Stimulated activated naive B cell treated with anti-CD40 and anti-IgM and Interleukin-4, amounts not matched to agents 10 μg/mL and 1 μg/mL and 100 μg/mL, for 72 hours (primary cell): ENCODE data around the gene TRIM44.
A peak's percentile ranks its signal among the peaks of the same experiment; 100 is the strongest.

Experiments used
- ATAC-seq, 2 donors: fragments of 150-1000 bp; cut with Tn5 transposase; replicated peaks; 2 replicates each; pipeline ENCODE4 v1.10.0; 2021; ENCODE audit warnings: moderate library complexity in 1 of 2
- DNase-seq: peaks from one replicate; pipeline ENCODE4 v3.0.0; 2021
- H3K27ac Mint-ChIP-seq: one replicate; pipeline ENCODE4 v1.8.0; 2022; ENCODE audit warnings: mild to moderate bottlenecking, mixed read lengths
- H3K27me3 Mint-ChIP-seq, 2 donors: one replicate each; pipeline ENCODE4 v1.8.0; 2022; ENCODE audit warnings: mixed read lengths in 2 of 2
- H3K36me3 Mint-ChIP-seq, 2 donors: one replicate each; pipeline ENCODE4 v1.8.0; 2022; ENCODE audit warnings: mixed read lengths in 2 of 2, mild to moderate bottlenecking in 1 of 2
- H3K4me1 Mint-ChIP-seq, 2 donors: one replicate each; pipeline ENCODE4 v1.8.0; 2022; ENCODE audit warnings: mixed read lengths in 2 of 2, mild to moderate bottlenecking in 1 of 2
- H3K4me3 Mint-ChIP-seq, 2 donors: one replicate each; pipeline ENCODE4 v1.8.0; 2022; ENCODE audit warnings: mild to moderate bottlenecking in 2 of 2, mixed read lengths in 2 of 2, moderate library complexity in 1 of 2
- H3K9me3 Mint-ChIP-seq, 2 donors: one replicate each; pipeline ENCODE4 v1.8.0; 2022; ENCODE audit warnings: mixed read lengths in 2 of 2, mild to moderate bottlenecking in 1 of 2

The TRIM44 gene

GRCh38 chr11:35727140-35727539 lies 64.6 kb downstream of the TRIM44 start:
- Mint-ChIP-seq H3K4me3 (no peak overlapping the region), H3K27ac (no peak overlapping the region), H3K36me3 (peaks cover 37 to 62% of the 10 kb centered on the region in 2 donors), H3K9me3 (peaks cover 2 to 13% of the 10 kb centered on the region in 2 donors), H3K4me1 (peaks cover 16 to 29% of the 10 kb centered on the region in 2 donors), H3K27me3 (no peaks in the 10 kb centered on the region)
- no peak for ATAC-seq
- DNase-seq = no peak

GRCh38 chr11:35730254-35730653 lies 67.7 kb downstream of the TRIM44 start:
- H3K4me1 Mint-ChIP-seq = peaks cover 6 to 12% of the 10 kb centered on the region in 2 donors
- H3K27ac Mint-ChIP-seq = no peak overlapping the region
- no peaks in the 10 kb centered on the region for H3K27me3 Mint-ChIP-seq
- H3K36me3 Mint-ChIP-seq = peaks cover 49 to 73% of the 10 kb centered on the region in 2 donors
- H3K4me3 Mint-ChIP-seq = no peak overlapping the region
- H3K9me3 Mint-ChIP-seq = peaks cover 6 to 12% of the 10 kb centered on the region in 2 donors
- no peak for DNase-seq
- no peak for ATAC-seq

GRCh38 chr11:35734669-35735410 lies 72.3 kb downstream of the TRIM44 start:
- DNase-seq = no peak
- peaks cover 48 to 70% of the 10 kb centered on the region in 2 donors for H3K36me3 Mint-ChIP-seq
- no peak for ATAC-seq
- H3K27me3 Mint-ChIP-seq = no peaks in the 10 kb centered on the region
- H3K4me1 Mint-ChIP-seq = peaks cover 9 to 10% of the 10 kb centered on the region in 2 donors
- H3K4me3 Mint-ChIP-seq = no peak overlapping the region
- no peak overlapping the region for H3K27ac Mint-ChIP-seq
- peaks cover 6 to 8% of the 10 kb centered on the region in 2 donors for H3K9me3 Mint-ChIP-seq

GRCh38 chr11:35735411-35735810 lies 72.8 kb downstream of the TRIM44 start:
- Mint-ChIP-seq H3K4me1 (peaks cover 9 to 16% of the 10 kb centered on the region in 2 donors), H3K36me3 (peaks cover 42 to 69% of the 10 kb centered on the region in 2 donors), H3K4me3 (no peak overlapping the region), H3K27me3 (no peaks in the 10 kb centered on the region), H3K27ac (no peak overlapping the region), H3K9me3 (peaks cover 3 to 4% of the 10 kb centered on the region in 2 donors)
- no peak for ATAC-seq
- DNase-seq = no peak

- Mint-ChIP-seq H3K9me3 (peaks cover 3 to 4% of the 10 kb centered on the region in 2 donors), H3K4me3 (no peak overlapping the region), H3K36me3 (peaks cover 44 to 73% of the 10 kb centered on the region in 2 donors), H3K27me3 (no peaks in the 10 kb centered on the region), H3K4me1 (peaks cover 10 to 16% of the 10 kb centered on the region in 2 donors), H3K27ac (no peak overlapping the region)
- DNase-seq = no peak
- ATAC-seq = no peak
These were observed 73.3 kb downstream of the TRIM44 start for GRCh38 chr11:35735903-35736302.

GRCh38 chr11:35736952-35737351 lies 74.4 kb downstream of the TRIM44 start:
- peaks cover 3 to 4% of the 10 kb centered on the region in 2 donors for H3K9me3 Mint-ChIP-seq
- H3K27ac Mint-ChIP-seq = no peak overlapping the region
- ATAC-seq (no peak), DNase-seq (no peak)
- peaks cover 12 to 16% of the 10 kb centered on the region in 2 donors for H3K4me1 Mint-ChIP-seq
- H3K27me3 Mint-ChIP-seq = no peaks in the 10 kb centered on the region
- H3K36me3 Mint-ChIP-seq = peaks cover 50 to 76% of the 10 kb centered on the region in 2 donors
- H3K4me3 Mint-ChIP-seq = no peak overlapping the region

- Mint-ChIP-seq H3K27me3 (no peaks in the 10 kb centered on the region), H3K9me3 (no peaks in the 10 kb centered on the region), H3K36me3 (peaks cover 54 to 72% of the 10 kb centered on the region in 2 donors), H3K4me3 (no peak overlapping the region), H3K27ac (no peak overlapping the region), H3K4me1 (peaks cover 8 to 18% of the 10 kb centered on the region in 2 donors)
- ATAC-seq (no peak), DNase-seq (no peak)
These were observed 77.7 kb downstream of the TRIM44 start for GRCh38 chr11:35740061-35740799.

GRCh38 chr11:35742707-35743454 lies 80.3 kb downstream of the TRIM44 start:
- peaks cover 0 to 2% of the 10 kb centered on the region in 2 donors for H3K9me3 Mint-ChIP-seq
- H3K27me3 Mint-ChIP-seq = no peaks in the 10 kb centered on the region
- H3K36me3 Mint-ChIP-seq = peaks cover 52 to 71% of the 10 kb centered on the region in 2 donors
- no peak overlapping the region for H3K27ac Mint-ChIP-seq
- peaks cover 9 to 34% of the 10 kb centered on the region in 2 donors for H3K4me1 Mint-ChIP-seq
- no peak overlapping the region for H3K4me3 Mint-ChIP-seq
- ATAC-seq = no peak
- DNase-seq = no peak

GRCh38 chr11:35746356-35747153 lies 84.0 kb downstream of the TRIM44 start:
- Mint-ChIP-seq H3K36me3 (peaks cover 40 to 63% of the 10 kb centered on the region in 2 donors), H3K4me1 (peaks cover 7 to 48% of the 10 kb centered on the region in 2 donors), H3K27ac (peak overlapping the region; percentile 37), H3K9me3 (peaks cover 0 to 2% of the 10 kb centered on the region in 2 donors), H3K27me3 (no peaks in the 10 kb centered on the region), H3K4me3 (no peak overlapping the region)
- peak in 1 of 2 donors; percentile 55 for ATAC-seq
- DNase-seq = no peak

GRCh38 chr11:35747668-35748067 lies 85.1 kb downstream of the TRIM44 start:
- peaks cover 0 to 2% of the 10 kb centered on the region in 2 donors for H3K9me3 Mint-ChIP-seq
- no peaks in the 10 kb centered on the region for H3K27me3 Mint-ChIP-seq
- no peak overlapping the region for H3K4me3 Mint-ChIP-seq
- H3K27ac Mint-ChIP-seq = no peak overlapping the region
- peaks cover 8 to 58% of the 10 kb centered on the region in 2 donors for H3K4me1 Mint-ChIP-seq
- ATAC-seq (no peak), DNase-seq (no peak)
- peaks cover 41 to 72% of the 10 kb centered on the region in 2 donors for H3K36me3 Mint-ChIP-seq

- H3K27ac Mint-ChIP-seq = no peak overlapping the region
- H3K27me3 Mint-ChIP-seq = no peaks in the 10 kb centered on the region
- H3K4me3 Mint-ChIP-seq = no peak overlapping the region
- peaks cover 35 to 72% of the 10 kb centered on the region in 2 donors for H3K36me3 Mint-ChIP-seq
- no peak for ATAC-seq
- H3K4me1 Mint-ChIP-seq = peaks cover 8 to 60% of the 10 kb centered on the region in 2 donors
- no peak for DNase-seq
- peaks cover 0 to 2% of the 10 kb centered on the region in 2 donors for H3K9me3 Mint-ChIP-seq
These were observed 86.1 kb downstream of the TRIM44 start for GRCh38 chr11:35748644-35749043.

- Mint-ChIP-seq H3K27me3 (no peaks in the 10 kb centered on the region), H3K4me3 (no peak overlapping the region), H3K36me3 (peaks cover 36 to 75% of the 10 kb centered on the region in 2 donors), H3K4me1 (peaks cover 8 to 51% of the 10 kb centered on the region in 2 donors), H3K9me3 (peaks cover 3 to 4% of the 10 kb centered on the region in 2 donors), H3K27ac (no peak overlapping the region)
- ATAC-seq (no peak), DNase-seq (no peak)
These were observed 87.7 kb downstream of the TRIM44 start for GRCh38 chr11:35750315-35750714.

GRCh38 chr11:35750981-35751663 lies 88.5 kb downstream of the TRIM44 start:
- H3K4me3 Mint-ChIP-seq = no peak overlapping the region
- DNase-seq (no peak), ATAC-seq (no peak)
- H3K4me1 Mint-ChIP-seq = peaks cover 8 to 46% of the 10 kb centered on the region in 2 donors
- no peak overlapping the region for H3K27ac Mint-ChIP-seq
- no peaks in the 10 kb centered on the region for H3K27me3 Mint-ChIP-seq
- H3K36me3 Mint-ChIP-seq = peaks cover 33 to 70% of the 10 kb centered on the region in 2 donors
- H3K9me3 Mint-ChIP-seq = peaks cover 3 to 4% of the 10 kb centered on the region in 2 donors
